ENCODE measurements around the gene SLC23A2. TPM values are rescaled to one million over a fixed set of nuclear protein-coding genes. Genes with fewer than 3 reads are reported as not detected.

Gene SLC23A2
- polyA plus RNA-seq, 1 of the 3 experiments (the other 2 are of a cell fraction): 14.0 TPM

- Histone ChIP-seq H4K20me1 (ENCODE audit: insufficient read depth) (no peaks in the 10 kb centered on the region), H3K9me3 (no peaks in the 10 kb centered on the region), H3K4me3 (ENCODE audit: low read depth in 2 of 2, low read length in 1 of 2) (no peak overlapping the region), H3F3A (replicated peaks; ENCODE audit: insufficient read depth) (no peaks in the 10 kb centered on the region), H3K9ac (no peak overlapping the region), H3K27me3 (ENCODE audit: insufficient read depth) (no peaks in the 10 kb centered on the region), H3K36me3 (replicated peaks in 1 of 2; ENCODE audit: control insufficient read depth in 1 of 2, insufficient read depth in 2 of 2, low read length in 1 of 2) (no peaks in the 10 kb centered on the region), H2AFZ (ENCODE audit: low read depth) (no peak overlapping the region), H3K79me2 (ENCODE audit: insufficient read depth) (no peaks in the 10 kb centered on the region), H3K4me2 (no peak overlapping the region), H3K27ac (ENCODE audit: low read depth in 2 of 2, low read length in 1 of 2) (no peak overlapping the region), H3K9me2 (no peaks in the 10 kb centered on the region), H3K4me1 (ENCODE audit: control insufficient read depth in 1 of 2, insufficient read depth in 2 of 2, low read depth in 1 of 2, low read length in 1 of 2) (no peaks in the 10 kb centered on the region)
- 73% methylated on average over 8 of the region's 8 CpGs for WGBS (ENCODE audit: low lambda C conversion rate)
- no peak for TF ChIP-seq NFIC (IDR thresholded peaks at IDR 0.05; ENCODE audit: borderline replicate concordance)
- TF ChIP-seq RAD21 (IDR thresholded peaks at IDR 0.05; ENCODE audit: low read length): no peak
- TF ChIP-seq GATA2 (CRISPR knock-in tag; IDR thresholded peaks at IDR 0.05): no peak
- no peak for TF ChIP-seq PBX3 (IDR thresholded peaks at IDR 0.05)
- no peak for TF ChIP-seq YY1 (IDR thresholded peaks at IDR 0.05; ENCODE audit: low read depth)
- no peak for TF ChIP-seq EZH2phosphoT487 (IDR thresholded peaks at IDR 0.05; ENCODE audit: borderline replicate concordance, low read depth)
- TF ChIP-seq NRF1 (IDR thresholded peaks at IDR 0.05; ENCODE audit: low read depth, low read length): no peak
- TF ChIP-seq TEAD4 (IDR thresholded peaks at IDR 0.05; ENCODE audit: borderline replicate concordance, insufficient read depth): no peak
- TF ChIP-seq JUND (IDR thresholded peaks at IDR 0.05): no peak
- TF ChIP-seq, protein P1, sequence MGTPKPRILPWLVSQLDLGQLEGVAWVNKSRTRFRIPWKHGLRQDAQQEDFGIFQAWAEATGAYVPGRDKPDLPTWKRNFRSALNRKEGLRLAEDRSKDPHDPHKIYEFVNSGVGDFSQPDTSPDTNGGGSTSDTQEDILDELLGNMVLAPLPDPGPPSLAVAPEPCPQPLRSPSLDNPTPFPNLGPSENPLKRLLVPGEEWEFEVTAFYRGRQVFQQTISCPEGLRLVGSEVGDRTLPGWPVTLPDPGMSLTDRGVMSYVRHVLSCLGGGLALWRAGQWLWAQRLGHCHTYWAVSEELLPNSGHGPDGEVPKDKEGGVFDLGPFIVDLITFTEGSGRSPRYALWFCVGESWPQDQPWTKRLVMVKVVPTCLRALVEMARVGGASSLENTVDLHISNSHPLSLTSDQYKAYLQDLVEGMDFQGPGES (IDR thresholded peaks at IDR 0.05; ENCODE audit: low read depth, low read length): no peak
- TF ChIP-seq TCF12 (IDR thresholded peaks at IDR 0.05): no peak
- no peak for DNase-seq
- CTCF ChIA-PET: interaction anchor here (1.5 kb wide), 1 partner anchor 11 kb away, joined by 3 read pairs; no protein-coding TSS in a partner anchor
- POLR2A ChIA-PET: no interaction called here
These were observed 190.8 kb downstream of the SLC23A2 start for GRCh38 chr20:4810426-4811019.

GRCh38 chr20:4809707-4810106 lies 191.6 kb downstream of the SLC23A2 start:
- no peak overlapping the region for H3K4me3 ChIP-seq (ENCODE audit: low read depth in 2 of 2, low read length in 1 of 2)
- TF ChIP-seq YY1 (IDR thresholded peaks at IDR 0.05; ENCODE audit: low read depth): no peak
- TF ChIP-seq ELF1 (IDR thresholded peaks at IDR 0.05): no peak
- TF ChIP-seq, protein P2, sequence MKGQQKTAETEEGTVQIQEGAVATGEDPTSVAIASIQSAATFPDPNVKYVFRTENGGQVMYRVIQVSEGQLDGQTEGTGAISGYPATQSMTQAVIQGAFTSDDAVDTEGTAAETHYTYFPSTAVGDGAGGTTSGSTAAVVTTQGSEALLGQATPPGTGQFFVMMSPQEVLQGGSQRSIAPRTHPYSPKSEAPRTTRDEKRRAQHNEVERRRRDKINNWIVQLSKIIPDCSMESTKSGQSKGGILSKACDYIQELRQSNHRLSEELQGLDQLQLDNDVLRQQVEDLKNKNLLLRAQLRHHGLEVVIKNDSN (IDR thresholded peaks at IDR 0.05; ENCODE audit: borderline replicate concordance, low read depth): no peak
- no peak for TF ChIP-seq POLR2AphosphoS5 (IDR thresholded peaks at IDR 0.05; ENCODE audit: low read depth, low read length)
- TF ChIP-seq TCF12 (IDR thresholded peaks at IDR 0.05): no peak
- no peak for TF ChIP-seq FOSL2 (IDR thresholded peaks at IDR 0.05; ENCODE audit: borderline replicate concordance, low read depth)
- no peak for TF ChIP-seq GATA2 (CRISPR knock-in tag; IDR thresholded peaks at IDR 0.05)
- TF ChIP-seq MXI1 (IDR thresholded peaks at IDR 0.05; ENCODE audit: low read depth, low read length): no peak
- TF ChIP-seq PBX3 (IDR thresholded peaks at IDR 0.05): no peak
- no peak for TF ChIP-seq NRF1 (IDR thresholded peaks at IDR 0.05; ENCODE audit: low read depth, low read length)
- H3K79me2 ChIP-seq (ENCODE audit: insufficient read depth): no peaks in the 10 kb centered on the region
- H4K20me1 ChIP-seq (ENCODE audit: insufficient read depth): no peaks in the 10 kb centered on the region
- WGBS (ENCODE audit: low lambda C conversion rate): 72% methylated on average over 8 of the region's 8 CpGs
- no peaks in the 10 kb centered on the region for H3F3A ChIP-seq (replicated peaks; ENCODE audit: insufficient read depth)
- H2AFZ ChIP-seq (ENCODE audit: low read depth): no peak overlapping the region
- H3K27me3 ChIP-seq (ENCODE audit: insufficient read depth): no peaks in the 10 kb centered on the region
- no peaks in the 10 kb centered on the region for H3K9me3 ChIP-seq
- ChIA-PET CTCF (interaction anchor here (1.5 kb wide), 1 partner anchor 12 kb away, joined by 3 read pairs; no protein-coding TSS in a partner anchor), POLR2A (no interaction called here)
- no peak overlapping the region for H3K27ac ChIP-seq (ENCODE audit: low read depth in 2 of 2, low read length in 1 of 2)
- no peaks in the 10 kb centered on the region for H3K9me2 ChIP-seq
- no peak overlapping the region for H3K4me2 ChIP-seq
- H3K36me3 ChIP-seq (replicated peaks in 1 of 2; ENCODE audit: control insufficient read depth in 1 of 2, insufficient read depth in 2 of 2, low read length in 1 of 2): no peaks in the 10 kb centered on the region
- no peaks in the 10 kb centered on the region for H3K4me1 ChIP-seq (ENCODE audit: control insufficient read depth in 1 of 2, insufficient read depth in 2 of 2, low read depth in 1 of 2, low read length in 1 of 2)
- H3K9ac ChIP-seq: no peak overlapping the region
- DNase-seq: no peak
